Activated CD8-positive, alpha-beta memory T cell treated with anti-CD3 and anti-CD28 coated beads for 1 hour (primary cell): ENCODE measurements around the gene FBXO42.

Experiments used
- DNase-seq, 2 donors: peaks; one replicate each; pipeline ENCODE4 v3.0.0-alpha.2; 2020; ENCODE audit warnings: low read depth in 1 of 2; ENCODE audit errors: extremely low read depth in 1 of 2

FBXO42 gene

DNA sequence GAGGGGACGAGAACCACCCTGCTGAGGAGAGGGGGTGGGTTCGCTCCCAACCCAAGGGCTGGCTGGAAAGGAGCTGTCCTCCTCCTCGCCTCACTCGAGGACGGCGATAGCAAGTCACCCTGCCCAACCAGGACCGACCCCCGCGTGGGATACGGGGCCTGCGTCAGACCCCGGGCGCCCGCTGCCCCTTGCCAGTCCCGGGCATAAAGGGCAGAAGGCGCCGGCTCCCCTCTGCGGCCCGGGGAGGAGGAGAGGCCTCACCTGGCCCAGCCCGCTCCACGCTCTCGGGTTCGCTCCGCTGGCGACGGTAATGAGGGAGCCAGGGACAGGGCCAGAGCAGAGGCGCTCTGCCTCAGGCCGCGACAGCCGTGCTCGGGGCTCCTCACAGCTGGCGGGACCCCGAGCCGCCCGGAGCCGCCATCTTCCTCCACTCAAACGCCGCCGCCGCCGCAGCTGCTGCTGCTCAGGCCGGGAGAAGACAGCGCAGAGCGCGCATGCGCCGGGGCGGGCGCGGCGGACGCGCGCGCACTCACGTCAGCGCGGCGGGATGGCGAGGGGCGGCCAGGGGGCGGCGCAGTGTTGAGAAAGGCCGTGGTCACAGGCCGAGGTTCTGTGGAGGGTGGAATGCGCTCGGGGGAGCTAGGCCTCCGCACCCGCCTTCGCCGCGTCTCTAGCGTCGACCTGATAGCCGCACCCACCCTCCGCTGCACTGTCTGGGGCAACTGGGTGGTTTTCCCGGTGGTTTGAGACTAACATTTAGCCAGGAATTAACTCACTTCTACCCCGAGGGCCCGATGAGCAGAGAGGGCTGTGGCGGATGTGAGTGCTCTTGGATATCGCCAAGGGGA, at the start of gene FBXO42:
TSS of gene FBXO42 (minus strand) at position 487 of the 848 bp plus-strand sequence. CDS start 37,062 bp downstream, outside the sequence.
- DNase-seq, result peak; percentile 71 to 84

DNA sequence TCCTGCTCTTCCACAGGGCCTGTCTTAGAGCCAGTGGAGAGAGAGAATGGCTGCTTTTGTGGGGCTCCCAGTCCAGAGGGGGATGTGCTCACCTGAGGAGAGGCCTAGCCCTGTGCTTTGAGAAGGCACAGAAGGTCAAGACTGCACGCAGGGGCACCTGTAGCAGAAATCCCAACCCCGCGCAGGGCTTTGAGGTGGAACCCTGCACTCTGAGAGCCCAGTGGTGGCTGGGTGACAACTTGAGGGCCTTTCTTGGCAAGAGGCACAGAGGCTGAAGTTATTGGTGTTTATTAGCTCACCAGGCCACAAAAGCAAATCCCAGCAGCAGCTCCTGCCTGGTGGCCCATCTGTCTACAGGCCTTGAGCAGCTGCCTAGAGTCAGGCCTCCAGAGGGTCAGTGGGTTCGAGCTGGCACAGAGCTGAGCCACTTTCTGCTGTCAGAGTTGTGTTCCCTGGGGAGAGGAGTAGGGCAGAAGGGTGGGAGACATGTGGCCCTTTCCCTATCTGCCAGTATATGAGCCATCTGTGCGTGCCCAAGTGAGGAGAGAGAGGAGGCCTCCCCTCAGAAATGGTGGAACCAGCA, 46.2 kb upstream of the FBXO42 start:
- DNase-seq, result no peak

DNA sequence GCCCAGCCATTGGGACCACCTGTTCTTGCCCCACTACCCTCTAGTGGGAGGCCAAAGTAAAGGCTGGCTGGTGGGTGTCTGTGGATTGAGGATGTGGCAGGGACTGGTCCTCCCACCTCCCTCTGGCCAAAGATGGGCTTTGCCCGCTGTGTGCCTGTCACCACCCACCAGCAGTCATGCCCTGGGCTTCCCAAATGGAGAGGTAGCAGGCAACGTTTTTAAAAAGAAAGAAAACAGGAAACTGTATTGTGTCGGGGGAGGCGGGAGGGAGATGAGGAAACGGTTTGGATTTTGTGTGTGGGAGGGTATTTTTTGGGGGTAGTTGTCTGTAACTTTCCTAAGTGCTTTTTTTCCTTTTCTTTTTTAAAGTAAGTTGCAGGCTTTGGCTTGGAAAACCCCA, 44.8 kb upstream of the FBXO42 start:
- DNase-seq, result no peak

DNA sequence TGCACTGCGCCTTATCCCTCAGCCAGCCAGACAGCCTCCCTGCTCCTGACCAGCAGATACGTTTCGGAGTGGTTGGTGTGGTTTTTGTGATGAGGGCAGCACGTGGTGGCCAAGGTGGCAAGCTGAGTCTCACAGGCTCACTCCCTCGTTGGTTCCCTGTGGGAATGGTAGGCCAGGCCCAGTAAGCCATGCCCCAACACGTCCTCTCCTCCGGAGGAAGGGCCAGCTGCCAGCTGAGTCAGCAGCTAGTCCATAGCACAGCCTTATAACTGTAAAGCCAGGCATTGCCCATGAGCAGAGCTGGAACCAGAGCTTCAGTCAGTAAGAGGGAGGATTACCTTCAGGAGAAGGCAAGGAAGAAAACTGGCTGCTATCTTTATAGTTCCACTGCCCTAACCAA, 44.3 kb upstream of the FBXO42 start:
- DNase-seq, result no peak

DNA sequence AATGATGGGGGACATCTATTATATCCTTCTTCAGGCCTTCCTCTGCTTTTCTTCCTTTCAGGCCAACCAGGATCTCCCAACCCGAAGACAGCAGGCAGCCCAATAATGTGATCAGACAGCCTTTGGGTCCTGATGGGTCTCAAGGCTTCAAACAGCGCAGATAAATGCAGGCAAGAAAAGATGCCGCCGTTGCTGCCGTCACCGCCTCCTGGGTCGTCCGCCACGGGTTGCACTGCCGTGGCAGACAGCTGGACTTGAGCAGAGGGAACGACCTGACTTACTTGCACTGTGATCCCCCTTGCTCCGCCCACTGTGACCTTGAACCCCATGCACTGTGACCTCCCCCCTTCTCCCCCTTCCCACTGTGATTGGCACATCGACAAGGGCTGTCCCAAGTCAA, 42.7 kb upstream of the FBXO42 start:
- DNase-seq, result no peak

DNA sequence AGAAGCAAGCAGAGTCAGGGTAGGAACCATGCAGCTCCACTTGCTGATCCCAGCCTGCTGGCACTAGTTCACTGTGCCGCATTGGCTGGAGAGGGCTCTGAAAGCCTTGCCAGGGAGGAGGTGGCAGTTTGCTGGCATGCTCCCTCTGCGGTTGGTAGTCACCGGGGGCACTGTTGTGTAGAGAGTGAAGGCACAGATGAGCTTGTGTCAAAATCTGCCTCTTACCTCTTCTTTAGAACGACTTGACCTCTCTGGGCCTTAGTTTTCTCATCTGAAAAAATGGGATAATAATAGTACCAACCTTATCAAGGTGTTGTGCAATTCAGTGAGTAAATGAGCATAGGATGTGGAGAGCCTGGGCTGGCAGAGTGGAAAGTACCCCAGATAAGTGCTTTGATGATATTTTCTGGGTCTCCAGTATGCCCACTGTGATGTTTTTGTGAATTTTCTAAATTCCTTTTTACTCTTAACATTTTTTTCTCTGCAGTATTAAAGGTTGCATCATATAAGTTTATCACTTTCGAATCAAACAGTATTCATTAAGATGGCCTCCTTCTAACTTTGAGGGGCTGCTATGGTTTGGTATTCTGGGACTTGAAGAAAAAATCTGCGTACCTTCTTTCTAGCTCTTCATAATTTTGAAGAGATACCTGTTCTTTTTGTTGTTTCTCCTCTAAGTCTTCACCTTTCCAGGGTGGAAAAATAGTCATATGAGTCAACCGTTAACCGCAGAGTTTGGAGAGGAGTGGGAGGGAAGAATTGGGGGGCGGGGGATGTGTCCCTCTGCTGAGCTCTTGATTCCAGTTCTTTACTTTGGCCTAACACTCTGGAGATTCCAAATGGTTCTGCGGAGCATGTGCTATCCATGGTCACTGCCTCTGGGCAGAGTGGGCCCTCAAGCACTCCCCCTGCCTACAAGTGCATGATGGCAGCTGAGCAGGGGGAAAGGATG, 41.6 kb upstream of the FBXO42 start:
- DNase-seq, result no peak

DNA sequence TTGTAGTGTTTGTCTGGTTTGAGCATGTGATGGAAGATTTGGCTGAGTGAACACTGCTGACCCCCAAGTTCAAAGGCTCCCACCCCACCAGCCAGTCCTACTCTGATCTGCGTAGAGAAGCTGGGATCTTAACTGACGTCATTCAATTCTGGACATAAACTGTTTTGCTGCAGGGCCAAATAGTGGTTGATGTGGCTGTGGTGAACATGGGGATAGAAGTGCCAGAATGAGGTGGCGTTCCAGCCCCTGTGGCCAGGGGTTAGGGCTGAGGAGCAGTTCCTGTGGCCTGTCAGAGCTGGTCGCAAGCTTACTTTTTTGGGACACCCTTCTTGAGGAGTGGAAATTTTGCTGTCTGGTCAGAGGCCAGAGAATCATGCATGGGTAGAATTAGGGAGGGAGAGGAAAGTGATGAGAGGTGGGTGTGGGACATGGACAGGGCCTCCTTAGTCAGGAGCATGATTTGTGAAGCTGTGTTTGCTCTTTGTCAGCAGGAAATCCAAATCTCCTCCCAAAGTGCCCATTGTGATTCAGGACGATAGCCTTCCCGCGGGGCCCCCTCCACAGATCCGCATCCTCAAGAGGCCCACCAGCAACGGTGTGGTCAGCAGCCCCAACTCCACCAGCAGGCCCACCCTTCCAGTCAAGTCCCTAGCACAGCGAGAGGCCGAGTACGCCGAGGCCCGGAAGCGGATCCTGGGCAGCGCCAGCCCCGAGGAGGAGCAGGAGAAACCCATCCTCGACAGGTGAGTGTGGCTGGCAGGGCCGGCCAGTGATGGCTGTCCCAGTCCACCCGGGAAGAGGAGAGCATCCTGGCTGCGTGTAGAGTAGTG, 40.7 kb upstream of the FBXO42 start:
- no peak for DNase-seq

DNA sequence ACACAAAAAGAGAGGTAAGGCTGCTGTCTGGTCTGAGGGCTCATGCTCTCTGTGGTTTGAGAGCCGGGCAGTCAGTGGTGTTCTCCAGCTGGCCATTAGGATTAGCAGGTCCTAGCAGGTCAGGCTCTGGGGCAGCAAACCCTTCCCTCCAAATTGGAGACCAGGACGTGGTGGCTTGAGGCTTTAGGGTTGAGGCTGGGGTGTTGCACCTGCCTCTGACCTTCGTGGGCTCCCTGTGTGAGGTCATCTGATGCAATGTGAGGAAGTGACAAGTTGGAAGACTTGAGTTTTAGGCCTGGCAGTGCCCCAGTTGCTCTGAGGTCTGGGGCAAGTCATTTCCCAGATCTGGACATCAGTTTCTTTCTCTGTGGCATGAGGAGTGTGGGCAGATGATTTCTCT, 39.1 kb upstream of the FBXO42 start:
- DNase-seq, result no peak

DNA sequence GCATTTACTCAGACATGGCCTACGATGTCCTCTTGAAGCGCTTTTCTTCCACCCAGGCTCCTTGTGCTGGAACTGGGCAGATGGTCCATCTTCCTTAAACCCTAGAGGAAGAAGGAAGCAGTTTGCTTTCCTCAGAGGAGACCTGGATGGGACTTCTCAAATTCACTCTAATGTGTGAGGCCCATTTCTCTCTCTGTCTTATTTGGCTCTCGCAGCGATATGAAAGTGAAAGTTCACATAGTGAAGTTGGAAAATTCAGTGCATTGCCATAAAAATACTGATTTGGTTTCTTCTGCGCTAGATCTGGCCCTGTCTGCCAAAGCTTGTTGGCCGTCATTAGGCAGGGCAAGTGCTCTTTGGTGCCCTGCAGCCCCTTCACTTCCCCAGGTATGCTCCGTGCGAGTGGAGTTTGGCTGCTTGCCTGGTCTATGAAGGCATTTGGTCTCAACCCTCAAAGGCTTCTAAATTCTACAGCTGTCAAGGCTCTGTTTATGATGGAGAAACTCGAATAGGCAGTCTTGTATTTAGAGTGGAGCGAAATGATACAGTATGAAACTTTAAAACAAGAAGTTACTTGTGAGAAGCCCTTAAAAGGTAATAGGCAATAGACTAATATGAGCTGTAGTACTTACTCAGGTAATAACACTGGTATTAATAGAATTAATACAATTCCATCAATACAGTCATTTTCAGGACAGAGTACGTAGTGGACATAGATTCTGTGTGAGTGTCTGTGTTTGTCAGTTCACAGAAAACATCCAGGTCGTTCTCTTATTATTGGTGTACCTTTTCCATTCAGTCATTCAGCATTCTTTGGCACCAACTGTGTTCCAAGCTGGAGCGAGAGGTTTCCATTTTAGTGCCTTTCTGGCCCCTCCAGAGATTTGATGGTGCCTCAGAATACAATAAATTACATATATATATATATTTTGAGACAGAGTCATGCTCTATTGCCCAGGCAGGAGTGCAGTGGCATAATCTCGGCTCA, 35.2 kb upstream of the FBXO42 start:
- no peak for DNase-seq

DNA sequence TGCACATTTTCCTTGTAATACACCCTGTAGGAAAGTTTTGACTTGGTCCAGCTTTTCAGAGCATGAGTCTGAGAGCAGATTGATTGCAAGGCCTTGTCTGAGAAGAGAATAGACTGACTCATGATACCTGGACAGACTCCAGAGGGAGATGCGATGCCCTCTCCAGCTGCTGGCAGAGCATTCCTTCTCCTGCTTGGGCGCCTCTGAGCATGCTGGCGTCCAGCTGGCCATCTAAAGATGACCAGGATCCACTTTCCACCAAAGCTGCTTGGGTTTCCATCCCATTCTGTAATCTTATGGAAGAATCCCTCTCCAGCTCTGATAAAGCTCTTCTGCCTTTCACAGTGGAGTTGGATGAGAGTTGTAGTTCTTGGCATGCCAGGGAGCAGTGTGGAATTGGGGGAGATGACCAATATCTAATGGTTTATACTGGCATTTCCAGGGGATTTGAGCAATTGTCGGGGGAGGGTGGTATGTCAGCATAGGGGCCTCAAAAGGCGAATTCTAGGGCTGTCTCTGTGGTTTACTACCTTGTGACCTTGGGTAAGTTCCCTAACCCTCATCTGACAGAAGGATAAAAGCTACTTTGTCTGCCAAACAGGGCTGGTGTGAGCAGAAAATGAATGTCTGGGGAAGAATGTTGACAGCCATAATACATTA, 34.3 kb upstream of the FBXO42 start:
- no peak for DNase-seq

DNA sequence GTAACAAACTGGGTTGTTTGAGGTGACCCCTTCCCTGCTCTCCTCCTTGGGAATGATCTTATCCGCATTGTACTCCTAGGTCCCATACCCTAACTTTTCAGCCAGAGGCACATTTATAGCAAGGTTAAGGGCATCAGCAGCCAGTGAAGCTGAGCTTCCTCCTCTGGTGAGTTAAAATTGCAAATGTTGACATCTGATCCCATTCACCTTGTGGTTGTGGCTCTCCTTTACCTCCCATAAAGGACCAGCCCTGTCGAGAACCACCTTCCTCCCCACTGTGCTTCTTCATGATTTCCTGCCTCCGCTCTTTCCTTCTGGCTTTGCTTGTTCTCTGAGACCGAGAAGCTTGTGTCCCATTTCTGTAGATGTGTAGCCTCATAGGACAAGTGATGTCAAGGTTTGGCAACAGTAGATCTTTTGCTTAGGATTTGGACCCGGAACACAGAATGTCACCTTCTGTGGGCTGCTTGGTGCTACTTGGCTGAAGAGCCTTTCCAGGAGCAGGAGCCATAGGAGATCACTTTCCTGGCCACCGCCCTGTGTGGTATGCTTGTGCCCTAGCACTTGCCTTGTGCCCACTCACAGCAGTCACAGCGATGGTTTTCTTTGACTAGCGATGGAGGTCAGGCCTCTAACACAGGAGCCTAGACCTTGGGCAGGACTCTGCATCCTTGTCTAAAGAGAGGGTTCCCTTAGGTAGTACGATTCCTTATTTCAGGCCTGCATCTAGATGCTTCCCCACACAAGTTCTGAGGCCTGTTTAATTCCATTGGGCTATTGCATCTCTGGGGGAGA, 33.6 kb upstream of the FBXO42 start:
- no peak for DNase-seq

DNA sequence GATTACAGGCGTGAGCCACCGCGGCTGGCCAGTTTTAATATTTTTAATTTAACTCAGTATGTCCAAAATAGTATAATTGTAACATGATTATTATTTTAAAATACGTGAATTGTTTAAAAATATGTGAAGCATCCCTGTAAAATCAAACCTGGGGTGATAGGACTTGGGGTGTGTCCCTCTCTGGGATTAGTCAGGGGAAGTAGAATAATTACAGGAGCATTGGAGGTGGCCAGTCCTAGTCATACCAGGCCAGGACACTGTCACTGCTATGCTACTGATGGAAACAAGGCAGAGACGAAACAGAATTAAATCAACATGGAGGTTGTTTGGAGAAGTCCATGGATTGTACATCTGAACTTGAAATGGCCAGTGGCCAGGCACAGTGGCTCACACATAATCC, 31.6 kb upstream of the FBXO42 start:
- DNase-seq, result no peak

DNA sequence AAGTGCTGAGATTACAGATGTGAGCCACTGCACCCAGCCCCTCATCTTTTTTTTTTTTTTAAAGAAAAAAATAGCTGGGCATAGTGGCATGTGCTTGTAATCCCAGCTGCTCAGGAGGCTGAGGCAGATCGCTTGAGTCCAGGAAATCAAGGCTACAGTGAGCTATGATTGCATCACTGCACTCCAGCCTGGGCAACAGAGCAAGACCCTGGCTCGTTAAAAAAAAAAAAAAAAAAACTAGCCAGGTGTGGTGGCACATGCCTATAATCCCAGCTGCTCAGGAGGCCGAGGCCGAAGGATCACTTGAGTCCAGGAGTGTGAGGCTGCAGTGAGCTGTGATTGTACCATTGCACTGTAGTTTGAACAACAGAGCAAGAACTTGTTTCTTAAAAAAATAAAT, 28.6 kb upstream of the FBXO42 start:
- no peak for DNase-seq

DNA sequence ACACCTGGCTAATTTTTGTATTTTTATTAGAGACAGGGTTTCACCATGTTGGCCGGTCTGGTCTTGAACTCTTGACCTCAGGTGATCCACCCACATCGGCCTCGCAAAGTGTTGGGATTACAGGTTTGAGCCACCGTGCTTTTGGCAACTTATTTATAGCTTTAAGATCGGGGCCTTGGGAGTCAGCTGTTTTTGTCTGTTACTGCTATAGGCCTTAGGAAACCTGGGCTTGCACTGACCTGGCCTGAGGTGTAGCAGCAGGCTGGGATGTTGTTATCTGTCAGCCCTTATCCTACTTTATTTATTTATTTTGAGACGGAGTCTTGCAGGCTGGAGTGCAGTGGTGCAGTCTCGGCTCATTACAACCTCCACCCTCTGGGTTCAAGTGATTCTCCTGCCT, 26.2 kb upstream of the FBXO42 start:
- no peak for DNase-seq

DNA sequence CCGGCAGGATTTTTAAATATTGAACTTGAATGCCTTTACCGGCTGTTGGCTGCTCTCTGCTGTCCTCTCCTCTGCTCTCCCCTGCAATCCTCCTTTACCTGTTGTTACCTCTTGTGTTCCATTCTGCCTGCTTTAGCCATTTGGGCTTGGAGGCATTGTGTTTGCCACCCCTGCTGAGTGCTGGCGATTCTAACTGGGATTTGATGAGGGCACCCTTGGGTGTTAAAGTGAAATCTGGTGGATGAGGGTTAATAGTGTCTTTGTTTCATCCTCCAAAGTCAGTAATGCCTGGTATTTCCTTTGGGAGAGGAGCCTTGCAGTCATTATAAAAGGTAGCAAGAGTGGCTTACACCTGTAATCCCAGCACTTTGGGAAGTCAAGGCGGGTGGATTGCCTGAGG, 24.7 kb upstream of the FBXO42 start:
- no peak for DNase-seq

DNA sequence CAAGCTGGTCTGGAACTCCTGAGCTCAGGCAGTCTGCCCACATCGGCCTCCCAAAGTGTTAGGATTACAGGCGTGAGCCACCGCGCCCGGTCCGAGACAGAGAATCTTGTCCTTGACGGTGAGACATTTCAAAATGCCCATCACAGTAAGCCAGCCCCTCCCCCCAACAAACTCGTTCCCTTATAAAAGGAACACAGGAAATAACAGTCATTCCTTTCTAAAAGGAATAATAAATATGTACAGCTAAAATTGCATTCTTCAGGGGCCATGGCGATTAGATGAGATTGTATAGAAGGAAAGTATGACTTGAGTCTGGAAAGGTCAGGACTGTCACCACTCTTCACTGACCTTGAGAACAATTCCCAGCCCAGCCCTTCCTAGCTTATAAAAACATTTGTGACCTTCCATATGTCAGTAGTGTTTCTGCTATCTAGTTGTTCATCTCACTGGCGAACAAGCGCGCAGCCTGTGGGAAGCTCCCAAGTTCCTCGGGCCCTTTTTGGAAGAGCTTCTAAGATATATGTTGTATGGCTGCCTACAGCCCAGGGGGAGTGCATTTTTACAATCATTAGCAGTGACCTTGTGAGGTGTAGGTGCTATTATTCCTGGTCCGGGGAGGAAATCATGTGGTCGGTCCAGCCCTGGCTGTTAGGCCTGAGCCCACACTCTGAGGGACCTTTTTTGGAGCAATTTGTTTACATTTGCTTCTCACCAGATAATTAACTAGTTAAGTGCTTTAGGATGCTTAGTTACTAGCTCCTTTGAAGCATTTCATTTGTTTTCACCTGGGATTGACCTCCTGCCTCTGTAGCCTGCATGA, 23.5 kb upstream of the FBXO42 start:
- DNase-seq, result no peak

DNA sequence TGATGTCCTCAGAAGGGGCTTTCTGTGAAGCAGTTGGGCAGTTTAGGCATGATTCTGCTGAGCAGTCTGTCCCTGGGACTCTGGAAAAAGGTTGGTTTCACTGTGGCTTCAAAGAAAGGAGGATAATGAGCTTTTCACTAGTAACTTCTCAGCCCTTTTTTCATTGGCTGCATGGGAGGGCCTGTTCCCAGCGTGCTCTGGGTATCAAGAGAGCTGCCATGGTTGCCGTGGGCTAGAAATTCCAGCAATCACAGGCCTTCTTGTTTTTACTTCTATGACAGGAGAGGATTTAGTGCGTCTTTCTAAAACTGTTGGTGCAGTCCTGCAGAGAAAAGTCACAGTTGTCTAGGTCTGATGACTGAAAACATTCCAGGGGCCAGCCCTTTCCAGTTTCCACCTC, 22.0 kb upstream of the FBXO42 start:
- DNase-seq, result no peak
